GM10266 (cell line): ENCODE measurements around the gene MORN4.

Source experiments
- DNase-seq: peaks from one replicate; pipeline ENCODE4 v3.0.0; 2012; ENCODE audit errors: extremely low spot score
- CTCF ChIP-seq: IDR thresholded peaks from 2 replicates; pipeline ENCODE4 v1.5.1; 2012; ENCODE audit warnings: mild to moderate bottlenecking, low read depth; ENCODE audit not compliant: control insufficient read depth, insufficient read depth; ENCODE audit errors: missing control alignments

MORN4 gene

GRCh38 chr10:97628228-97628627, 5.1 kb downstream of the MORN4 start:
- no peak for DNase-seq
- TF ChIP-seq CTCF, result no peak

- DNase-seq, result no peak
- no peak for TF ChIP-seq CTCF
Observed at GRCh38 chr10:97627731-97628130, 5.6 kb downstream of the MORN4 start.

GRCh38 chr10:97623277-97623676, 10.0 kb downstream of the MORN4 start:
- DNase-seq, result no peak
- no peak for TF ChIP-seq CTCF

GRCh38 chr10:97618733-97619132, 14.6 kb downstream of the MORN4 start:
- no peak for DNase-seq
- TF ChIP-seq CTCF, result no peak

- DNase-seq, result no peak
- TF ChIP-seq CTCF, result no peak
Observed at GRCh38 chr10:97618285-97618684, 15.0 kb downstream of the MORN4 start.

- no peak for DNase-seq
- no peak for TF ChIP-seq CTCF
Observed at GRCh38 chr10:97612386-97612785, 20.9 kb downstream of the MORN4 start.

- TF ChIP-seq CTCF, result no peak
- no peak for DNase-seq
Observed at GRCh38 chr10:97611473-97611872, 21.8 kb downstream of the MORN4 start.
